GM21786 (cell line): Measurements from ENCODE around the gene SPACA5.
"Not testable (repeated sequence)": the region's sequence is repeated elsewhere in the genome, so short reads cannot be mapped to it uniquely, and the experiment has no call there.

Experiments
- ATAC-seq: cut with Tn5 transposase; IDR thresholded peaks from one replicate; pipeline ENCODE4 v1.9.1; 2021; ENCODE audit not compliant: unreplicated experiment

SPACA5 gene

DNA sequence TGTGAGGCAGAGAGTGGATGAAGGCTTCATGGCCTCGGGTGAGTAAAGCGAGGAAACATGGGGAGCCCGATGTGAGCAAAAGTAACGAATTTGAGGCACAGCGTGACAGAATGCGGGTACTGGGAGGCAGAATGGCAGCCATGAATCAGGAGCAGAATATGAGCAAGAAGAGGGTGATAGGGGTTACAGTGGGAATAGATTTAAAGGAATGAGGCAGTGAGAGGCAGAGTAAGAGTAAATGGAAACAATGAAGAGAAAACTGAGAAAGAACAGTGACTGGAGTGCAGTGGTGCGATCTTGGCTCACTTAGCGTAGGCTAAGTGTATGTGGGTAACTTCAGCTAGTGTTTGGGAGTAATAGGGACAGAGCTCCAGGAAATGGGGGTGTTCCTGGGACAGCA, at the start of gene SPACA5:
SPACA5 (plus strand) TSS at position 301 of the 400 bp plus-strand sequence. CDS start 815 bp downstream, outside the sequence.
- ATAC-seq: not testable (repeated sequence)

DNA sequence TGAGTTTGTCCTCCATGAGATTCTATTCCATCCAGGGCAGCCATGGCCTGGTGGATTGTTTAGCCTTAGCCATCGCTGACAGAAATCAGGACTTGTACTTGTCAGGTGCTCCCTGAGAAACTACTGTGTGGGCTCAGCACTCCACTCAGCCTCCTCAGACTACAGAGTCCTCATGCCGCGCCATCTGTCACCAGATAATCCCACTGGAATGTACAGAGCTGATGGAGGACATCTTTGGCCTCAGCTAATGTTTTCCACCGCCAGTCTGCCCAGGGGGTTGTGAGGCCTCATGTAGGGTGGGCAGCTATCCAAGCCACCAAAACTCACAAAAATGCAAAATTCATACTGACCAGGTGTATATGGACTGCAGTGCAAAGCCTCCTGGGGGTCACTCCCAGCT, 48.6 kb upstream of the SPACA5 start:
- not testable (repeated sequence) for ATAC-seq

DNA sequence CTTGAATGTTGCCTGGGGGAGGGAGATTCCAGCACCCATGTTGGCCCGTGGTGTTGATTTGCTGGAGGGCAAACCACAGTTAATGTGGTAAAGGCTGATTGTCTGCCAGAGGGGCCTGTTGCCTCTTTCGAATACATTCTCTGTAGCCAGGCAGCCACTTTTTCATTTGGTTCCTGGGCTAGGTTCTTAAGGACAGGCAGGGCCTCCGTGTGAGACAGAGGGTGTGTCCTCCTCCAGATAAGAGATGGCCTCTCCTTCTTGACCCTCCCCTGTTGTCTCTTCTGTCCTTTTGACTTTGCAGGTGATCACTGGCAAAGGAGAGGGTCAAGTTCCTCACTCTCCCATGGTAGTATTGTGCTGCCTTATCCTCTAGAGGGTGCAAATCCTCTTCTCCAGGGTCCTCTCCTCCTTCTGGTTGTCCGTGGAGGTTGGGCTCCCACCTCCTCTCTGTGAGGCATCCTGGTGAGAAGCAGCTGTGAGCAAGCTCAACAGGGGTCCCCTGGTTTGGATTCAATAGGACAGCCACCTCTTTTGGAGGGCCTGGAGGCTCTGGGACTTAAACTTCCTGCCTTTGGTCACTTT, 47.9 kb upstream of the SPACA5 start:
- ATAC-seq: no peak

DNA sequence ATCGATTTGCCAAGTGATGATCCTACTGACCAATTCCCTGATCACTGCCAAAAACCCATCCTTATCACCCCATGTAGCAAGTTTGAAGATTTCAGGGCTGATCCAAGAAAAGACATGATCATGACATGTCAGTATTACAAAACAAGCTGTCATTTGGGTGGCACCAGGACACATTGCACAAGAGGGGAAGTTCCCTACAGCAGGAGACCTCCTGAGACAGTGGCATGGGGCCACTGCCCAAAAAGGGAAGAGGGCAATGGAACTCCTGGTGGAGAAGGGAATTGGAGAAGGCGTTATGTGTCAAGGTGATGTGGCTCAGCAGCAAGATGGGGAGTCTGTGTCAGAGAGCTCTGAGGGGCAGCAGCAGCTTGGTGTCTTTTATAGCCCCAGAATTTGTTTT, 46.4 kb upstream of the SPACA5 start:
- no peak for ATAC-seq

DNA sequence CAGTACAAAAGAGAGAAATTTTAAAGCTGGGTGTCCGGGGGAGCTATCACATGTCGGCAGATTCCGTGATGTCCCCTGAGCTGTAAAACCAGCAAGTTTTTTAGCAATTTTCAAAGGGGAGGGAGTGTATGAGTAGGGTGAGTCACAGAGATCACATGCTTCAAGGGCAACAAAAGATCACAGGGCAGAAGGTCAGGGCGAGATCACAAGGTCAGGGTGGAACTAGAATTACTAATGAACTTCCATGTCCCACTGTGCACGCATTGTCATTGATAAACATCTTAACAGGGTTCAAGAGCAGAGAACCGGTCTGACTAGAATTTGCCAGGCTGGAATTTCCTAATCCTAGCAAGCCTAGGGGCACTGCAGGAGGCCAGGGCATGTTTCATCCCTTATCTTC, 45.0 kb upstream of the SPACA5 start:
- ATAC-seq: not testable (repeated sequence)

DNA sequence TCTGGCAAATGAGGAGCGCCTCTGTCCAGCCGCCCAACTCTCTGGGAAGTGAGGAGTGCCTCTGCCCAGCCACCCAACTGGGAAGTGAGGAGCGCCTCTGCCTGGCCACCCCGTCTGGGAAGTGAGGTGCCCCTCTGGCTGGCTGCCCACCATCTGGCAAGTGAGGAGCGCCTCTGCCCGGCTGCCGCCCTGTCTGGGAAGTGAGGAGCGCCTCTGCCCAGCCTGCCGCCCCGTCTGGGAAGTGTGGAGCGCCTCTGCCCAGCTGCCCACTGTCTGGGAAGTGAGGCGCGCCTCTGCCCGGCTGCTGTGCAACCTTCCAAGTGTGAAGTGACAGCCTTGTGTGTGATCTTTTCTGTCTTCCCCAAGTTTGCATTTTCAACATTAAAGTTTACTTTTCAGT, 41.3 kb upstream of the SPACA5 start:
- ATAC-seq: not testable (repeated sequence)

DNA sequence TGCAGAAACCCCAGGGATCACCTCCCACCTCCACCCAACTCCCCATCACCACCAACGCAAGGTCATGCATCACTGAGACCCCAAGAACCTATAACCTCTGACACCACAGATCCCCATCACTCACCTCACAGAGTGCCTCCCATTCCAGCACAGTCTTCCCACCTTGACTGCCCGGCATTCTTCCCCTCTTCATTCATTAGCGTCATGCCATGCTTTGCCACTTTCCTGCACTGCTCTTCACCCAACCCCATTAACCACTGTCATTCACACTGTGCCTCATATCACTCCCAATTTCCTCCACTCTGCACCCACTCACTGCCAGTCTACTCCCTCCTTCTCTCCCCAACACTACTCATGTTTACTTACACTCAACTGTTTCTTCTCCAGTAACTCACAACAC, 33.6 kb upstream of the SPACA5 start:
- ATAC-seq: no peak

DNA sequence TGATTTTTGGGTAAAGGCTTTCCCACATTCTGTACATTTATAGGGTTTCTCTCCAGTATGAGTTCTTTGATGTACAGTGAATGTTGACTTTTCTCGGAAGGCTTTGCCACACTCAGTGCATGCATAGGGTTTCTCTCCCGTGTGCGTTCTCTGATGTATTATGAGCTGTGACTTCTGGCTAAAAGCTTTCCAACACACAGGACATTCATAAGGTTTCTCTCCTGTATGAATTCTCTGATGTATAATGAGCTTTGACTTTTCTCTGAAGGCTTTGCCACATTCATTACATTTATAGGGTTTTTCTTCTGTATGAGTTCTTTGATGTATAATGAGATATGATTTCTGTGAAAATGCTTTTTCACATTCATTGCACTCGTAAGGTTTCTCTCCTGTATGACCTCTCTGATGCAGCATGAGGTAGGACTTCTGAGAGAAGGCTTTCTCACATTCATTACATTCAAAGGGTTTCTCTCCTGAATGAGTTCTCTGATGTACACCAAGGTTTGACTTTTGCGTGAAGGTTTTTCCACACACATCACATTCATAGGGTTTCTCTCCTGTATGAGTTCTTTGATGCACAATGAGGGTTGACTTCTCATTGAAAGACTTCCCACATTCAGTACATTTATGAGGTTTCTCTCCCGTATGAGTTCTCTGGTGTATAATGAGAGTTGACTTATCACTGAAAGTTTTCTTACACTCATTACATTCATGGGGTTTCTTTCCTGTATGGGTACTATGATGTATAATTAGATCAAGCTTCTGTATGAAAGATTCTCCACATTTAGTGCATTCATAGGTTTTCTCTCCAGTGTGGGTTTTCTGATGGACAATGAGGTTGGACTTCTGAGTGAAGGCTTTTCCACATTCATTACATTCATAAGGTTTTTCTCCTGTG, 30.3 kb upstream of the SPACA5 start:
- no peak for ATAC-seq

DNA sequence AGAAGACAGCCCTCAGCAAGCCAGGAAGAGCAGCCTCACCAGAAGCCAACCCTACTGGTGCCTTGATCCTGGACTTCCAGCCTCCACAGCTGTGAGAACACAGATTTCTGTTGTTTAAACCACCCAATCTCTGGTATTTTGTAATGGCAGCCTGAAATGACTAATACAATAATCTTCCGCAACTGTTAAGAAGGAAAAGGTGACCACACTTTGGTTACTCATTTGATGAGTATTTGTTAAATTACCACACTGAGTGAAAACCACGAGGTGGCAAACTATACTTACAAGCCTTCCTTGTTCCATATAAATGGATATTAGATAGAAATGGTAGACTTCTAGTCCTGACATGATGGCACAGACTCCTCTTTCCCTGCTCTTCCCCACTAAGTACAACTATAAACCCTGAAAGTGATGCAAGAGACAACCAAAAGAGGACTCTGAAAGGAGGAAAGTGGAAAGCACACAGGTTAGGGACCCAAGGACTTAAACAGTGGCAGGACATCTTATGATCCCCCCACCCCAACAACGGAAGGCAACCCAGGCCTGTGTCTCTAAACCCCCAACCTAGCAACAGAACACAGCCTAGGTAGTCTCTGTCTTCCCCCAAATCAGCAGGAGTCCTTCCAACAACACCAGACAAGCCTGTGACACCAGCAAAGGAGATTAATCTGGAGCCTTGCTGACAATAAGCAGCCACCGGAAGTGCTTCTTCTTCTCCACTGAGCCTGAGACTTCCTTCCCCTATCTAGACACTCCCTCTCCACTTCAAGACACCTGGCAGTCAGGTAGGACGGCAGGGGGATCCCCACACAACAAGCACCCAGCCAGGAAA, 15.3 kb upstream of the SPACA5 start:
- no peak for ATAC-seq

DNA sequence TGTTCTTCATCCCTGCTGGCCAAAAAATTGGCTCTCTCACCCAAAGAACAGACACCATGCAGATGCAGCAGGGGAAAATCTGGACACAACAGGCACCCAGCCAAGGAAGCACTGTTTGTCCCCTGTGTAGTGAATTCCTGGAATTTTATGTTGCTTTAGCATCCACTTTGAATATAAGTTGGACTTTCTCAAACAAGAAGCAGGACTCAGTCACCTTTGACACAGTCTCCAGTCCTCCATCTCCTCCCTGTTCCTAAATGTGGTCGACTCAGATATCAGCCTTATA, 14.8 kb upstream of the SPACA5 start:
- no peak for ATAC-seq

DNA sequence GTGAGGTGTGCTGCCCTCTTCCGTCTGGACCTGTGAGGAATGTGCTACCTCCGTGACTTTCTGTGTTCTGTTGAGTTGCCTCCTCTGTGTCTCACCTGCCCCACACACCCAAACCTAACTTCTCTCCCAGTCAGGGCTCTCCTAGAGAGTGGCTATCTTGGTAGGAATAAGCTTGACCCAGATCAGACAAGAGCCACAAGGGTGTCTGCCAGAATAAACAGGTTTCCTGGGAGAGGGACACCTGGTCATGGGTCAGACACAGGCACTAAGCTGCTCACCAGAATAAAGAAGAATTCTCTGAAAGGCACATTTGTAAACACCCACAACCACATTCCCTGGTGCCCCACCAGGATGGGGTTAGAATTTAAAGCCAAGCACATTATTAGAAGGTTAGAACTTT, 14.1 kb upstream of the SPACA5 start:
- ATAC-seq: no peak

DNA sequence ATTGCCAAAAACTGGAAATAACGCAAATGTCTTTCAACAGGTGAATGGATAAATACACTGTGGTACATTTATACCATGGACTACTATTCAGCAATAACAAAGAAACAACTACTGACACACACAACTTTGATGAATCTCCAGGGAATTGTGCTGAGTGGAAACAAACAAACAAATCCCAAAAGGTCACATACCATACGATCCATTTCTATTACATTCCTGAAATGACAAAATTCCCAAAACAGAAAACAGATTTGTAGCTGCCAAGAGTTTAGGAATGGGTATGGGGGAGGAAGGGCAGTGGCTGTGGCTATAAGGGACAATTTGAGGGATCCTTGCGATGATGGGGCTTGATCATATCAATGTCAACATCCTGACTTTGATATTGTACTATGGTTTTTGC, 5.5 kb upstream of the SPACA5 start:
- no peak for ATAC-seq

DNA sequence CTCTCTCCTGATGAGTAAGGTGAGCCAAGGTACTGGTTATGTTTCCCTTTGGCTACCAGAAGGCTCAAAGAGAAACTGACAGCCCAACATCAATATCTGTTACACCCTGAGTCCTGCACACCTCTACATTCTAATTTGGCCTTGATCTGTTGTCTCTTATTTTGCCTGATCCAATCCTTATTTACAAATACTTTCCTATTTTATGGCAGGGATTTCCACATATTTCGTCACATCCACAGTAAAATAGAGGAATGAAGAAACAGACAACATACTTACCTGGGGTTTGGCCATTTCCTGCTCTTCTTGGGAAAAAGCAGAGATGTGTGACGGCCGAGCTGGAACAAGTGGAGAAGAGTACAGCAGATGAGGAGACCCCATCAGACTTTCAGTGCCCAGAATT, 4.5 kb upstream of the SPACA5 start:
- no peak for ATAC-seq

DNA sequence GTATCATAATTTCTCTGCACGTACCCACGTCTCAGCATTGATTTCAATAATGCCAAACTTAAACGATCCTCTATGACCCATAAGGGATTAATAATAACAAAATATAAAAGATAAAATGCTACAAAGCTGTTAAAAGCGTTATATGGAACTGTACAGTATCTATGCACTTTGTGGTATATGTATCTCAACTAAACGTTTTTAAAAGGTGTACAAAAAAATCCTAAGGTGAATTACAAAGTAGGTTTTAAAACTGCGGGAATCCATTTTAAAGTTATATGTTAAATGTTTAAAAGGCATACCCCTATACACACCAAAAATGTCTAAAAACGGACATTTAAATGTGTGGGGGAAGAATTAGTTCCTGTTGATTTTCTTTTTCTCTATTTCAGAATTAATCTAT, 3.9 kb upstream of the SPACA5 start:
- ATAC-seq: no peak

DNA sequence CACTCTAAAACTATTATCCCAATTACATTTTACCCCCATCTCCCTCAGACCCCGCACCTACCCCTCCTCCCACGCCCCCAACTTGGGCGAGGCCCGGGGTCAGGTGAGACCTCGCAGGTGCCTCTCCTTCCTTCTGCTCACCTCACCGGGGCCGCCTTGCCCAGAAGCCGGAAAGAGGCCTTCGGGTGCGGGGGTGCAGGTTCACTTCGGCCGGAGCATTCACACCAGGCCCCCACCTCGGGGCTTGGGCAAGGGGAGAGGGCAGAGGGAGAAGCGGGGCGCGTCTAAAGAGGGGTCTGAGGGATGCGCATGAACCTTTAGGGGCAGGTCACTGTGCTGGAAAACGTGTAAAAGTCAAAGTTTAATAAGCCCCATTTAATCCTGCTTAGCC, 3.4 kb upstream of the SPACA5 start:
- ATAC-seq: peak; percentile 8

DNA sequence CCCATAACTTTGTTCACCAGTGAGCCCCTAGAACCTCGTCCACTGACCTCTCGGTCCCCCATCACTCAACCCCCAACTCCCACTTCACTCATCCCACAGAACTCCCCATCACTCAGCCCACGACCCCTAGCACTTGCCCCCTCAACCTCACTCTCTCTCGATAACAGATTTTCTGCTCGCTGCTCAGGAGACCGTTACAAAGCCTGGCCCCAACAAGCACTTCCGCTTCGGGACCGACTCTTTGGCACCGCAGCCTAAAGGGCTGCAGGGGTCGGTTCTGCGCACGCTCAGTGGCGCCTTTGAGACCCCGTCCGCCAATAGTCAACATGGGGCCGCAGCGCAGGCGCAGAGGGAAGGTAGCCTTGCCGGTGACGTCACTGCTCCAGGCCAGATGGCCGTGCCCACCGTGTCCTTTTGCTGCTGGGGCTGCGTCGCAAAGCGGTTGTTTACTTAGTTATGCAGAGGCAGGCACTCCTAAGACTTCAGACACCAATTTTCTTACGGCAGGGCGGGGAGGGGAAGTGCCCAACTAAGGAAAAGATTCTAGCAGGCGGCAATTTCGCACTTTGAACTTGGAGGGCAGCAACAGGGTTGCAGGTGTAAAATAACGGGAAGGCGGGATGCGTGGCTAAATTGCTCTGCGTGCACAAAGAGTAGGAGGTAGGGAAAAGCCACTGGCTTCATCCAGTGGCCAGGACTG, 2.9 kb upstream of the SPACA5 start, which contains the start of gene ZNF182:
ZNF182 (minus strand) TSS at position 232 of the 700 bp plus-strand sequence. CDS start 1,380 bp downstream, outside the sequence.
- peak; percentile 95 for ATAC-seq

DNA sequence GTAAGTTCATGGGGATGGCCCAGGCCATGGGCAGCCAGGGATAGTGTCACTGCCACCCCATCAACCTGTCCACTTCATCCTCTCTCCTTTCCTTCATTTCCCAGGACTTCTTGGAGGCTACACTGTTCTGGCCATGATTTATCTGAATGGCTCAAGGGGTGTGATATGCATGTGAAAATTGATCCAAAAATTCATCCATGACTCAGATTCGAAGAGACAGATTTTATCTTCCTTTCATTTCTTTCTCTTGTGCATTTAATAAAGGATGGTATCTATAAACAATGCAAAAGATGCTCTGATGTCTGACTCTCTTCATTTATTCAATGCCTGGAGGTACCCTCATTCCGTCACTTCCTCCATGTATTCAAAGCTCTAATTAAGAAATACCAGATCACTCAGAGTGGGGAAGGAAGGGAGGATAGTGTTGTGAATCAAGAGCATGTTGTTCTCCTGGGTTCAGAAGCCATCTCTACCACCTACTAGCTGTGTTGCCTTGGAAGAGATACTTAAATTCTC, 2.7 kb downstream of the SPACA5 start:
- ATAC-seq: not testable (repeated sequence)

DNA sequence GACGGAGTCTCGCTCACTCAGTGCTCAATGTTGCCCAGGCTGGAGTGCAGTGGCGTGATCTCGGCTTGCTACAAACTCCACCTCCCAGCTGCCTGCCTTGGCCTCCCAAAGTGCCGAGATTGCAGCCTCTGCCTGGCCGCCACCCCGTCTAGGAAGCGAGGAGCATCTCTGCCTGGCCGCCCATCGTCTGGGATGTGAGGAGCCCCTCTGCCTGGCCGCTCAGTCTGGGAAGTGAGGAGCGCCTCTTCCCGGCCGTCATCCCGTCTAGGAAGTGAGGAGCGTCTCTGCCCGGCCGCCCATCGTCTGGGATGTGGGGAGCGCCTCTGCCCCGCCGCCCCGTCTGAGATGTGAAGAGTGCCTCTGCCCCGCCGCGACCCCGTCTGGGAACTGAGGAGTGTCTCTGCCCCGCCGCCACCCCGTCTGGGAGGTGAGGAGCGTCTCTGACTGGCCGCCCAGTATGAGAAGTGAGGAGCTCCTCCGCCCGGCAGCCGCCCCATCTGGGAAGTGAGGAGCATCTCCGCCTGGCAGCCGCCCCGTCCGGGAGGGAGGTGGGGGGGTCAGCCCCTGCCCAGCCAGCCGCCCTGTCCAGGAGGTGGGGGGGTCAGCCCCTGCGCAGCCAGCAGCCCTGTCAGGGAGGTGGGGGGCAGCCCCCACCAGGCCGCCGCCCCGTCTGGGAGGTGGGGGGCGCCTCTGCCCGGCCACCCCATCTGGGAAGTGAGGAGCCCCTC, 10.0 kb downstream of the SPACA5 start:
- ATAC-seq: not testable (repeated sequence)

DNA sequence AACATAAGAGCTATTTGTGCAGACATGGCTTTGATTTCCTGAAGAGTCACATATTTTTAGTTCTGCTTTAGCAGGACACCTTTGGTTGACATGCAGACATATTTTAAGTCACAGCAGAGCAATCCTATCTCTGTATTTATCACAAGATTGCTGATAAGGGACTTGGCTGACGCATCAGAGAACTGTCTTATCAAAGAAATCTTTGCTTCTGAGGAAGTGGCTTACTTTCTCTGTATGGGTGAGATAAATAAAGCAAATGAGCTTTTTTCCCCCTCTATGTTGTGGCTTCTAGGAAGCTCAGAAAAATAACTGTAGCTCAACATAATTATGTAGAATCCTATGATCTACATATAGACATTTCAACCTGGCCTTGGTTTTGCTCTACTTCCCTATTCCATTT, 13.1 kb downstream of the SPACA5 start:
- not testable (repeated sequence) for ATAC-seq

DNA sequence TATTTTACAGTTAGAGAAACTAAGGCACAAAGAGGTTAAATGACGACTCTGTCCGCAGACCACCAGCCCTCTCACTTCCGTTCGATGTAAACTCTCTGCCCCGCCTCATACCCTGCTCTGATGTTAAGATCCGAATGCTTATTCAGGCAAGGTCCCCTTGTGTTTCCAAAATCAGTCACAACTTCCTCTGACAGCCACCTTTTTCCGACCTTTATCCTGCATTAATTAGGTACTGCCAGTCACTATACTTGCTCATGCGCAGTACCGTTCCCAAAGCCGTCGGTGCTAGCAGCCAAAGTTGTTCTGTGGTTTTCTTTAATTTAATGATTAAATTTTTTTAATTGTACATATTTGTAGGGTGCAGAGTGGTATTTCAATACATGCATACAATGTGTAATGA, 13.7 kb downstream of the SPACA5 start:
- ATAC-seq: not testable (repeated sequence)
